ENCODE results near the gene LARGE1. TPM values are rescaled to one million over a fixed set of nuclear protein-coding genes. Genes with fewer than 3 reads are reported as not detected.

Gene LARGE1
- total RNA-seq, 2 experiments from 2014 or later, result 0.18 to 0.58 TPM

DNA sequence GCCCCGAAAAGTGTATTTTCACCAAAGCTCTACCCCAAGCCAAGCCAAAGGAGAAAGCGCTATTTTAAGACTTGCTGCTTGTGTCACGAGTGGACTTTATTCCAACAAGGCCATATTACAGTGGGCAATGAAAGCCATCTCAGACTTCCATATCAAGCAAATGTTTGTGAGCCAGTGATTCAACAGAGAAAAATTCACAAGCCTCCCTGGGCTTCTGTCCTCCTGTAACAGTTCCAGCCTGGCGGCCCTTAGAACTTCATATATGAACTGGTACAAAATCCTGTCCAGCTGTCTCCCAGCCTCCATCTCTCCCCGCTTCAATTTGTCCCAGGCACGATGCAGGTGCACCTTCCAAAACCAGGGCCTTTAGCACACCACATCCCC lies 11.2 kb downstream of the LARGE1 start:
- CTCF ChIA-PET, result no interaction called here
- Mint-ChIP-seq H3K9me3 (ENCODE audit: insufficient read depth) (no peaks in the 10 kb centered on the region), H3K4me1 (ENCODE audit: low read depth) (no peaks in the 10 kb centered on the region), H3K36me3 (ENCODE audit: low read depth) (no peaks in the 10 kb centered on the region), H3K27ac (no peak overlapping the region), H3K4me3 (no peak overlapping the region), H3K27me3 (ENCODE audit: low read depth) (no peaks in the 10 kb centered on the region)
- DNase-seq, result no peak
- POLR2A ChIA-PET, result no interaction called here
- no peak for ATAC-seq

DNA sequence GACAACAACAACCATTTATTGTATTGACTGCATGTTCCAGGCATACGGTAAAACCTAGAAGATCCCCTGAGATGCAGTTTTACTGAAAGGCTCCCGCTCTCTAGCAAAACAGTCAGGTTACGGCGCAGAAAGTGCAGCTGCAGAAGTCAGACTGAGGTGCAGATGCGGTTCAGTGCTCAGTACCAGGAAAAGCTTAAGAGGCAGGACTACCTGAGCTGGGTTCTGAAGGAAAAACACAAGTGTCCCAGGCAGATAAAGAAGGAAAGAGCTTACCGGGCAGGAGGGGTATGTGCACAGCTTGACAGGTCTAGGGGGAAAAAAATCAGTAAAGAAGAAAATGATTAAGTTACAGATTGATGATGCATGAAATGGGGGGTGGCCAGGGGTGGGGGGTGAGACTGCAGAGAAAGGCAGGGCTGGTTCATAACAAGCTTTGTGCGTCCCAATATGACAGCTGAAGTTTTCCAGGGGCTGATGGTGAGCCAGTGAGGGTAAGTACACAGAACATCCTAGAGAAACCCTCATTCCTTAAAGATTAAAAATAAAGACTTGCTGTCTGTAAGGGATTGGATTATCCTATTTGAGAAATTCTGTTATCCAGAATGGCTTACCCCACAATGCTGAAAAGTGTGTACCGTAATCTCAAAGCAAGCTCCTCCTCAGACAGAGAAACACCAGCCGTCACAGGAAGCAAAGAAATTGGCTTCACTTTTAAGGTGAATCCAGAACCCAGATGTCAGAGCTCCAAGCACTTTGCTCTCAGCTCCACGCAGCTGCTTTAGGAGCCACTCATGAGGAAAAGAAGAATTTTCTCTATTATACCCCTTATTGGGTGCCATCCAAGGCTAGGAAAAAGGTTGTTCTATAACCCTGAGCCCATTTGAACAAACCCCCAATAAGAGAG lies 11.9 kb downstream of the LARGE1 start:
- Mint-ChIP-seq H3K27me3 (ENCODE audit: low read depth) (no peaks in the 10 kb centered on the region), H3K36me3 (ENCODE audit: low read depth) (no peaks in the 10 kb centered on the region), H3K9me3 (ENCODE audit: insufficient read depth) (no peaks in the 10 kb centered on the region), H3K4me1 (ENCODE audit: low read depth) (no peaks in the 10 kb centered on the region), H3K4me3 (no peak overlapping the region), H3K27ac (no peak overlapping the region)
- ChIA-PET CTCF (no interaction called here), POLR2A (no interaction called here)
- ATAC-seq (no peak), DNase-seq (no peak)

DNA sequence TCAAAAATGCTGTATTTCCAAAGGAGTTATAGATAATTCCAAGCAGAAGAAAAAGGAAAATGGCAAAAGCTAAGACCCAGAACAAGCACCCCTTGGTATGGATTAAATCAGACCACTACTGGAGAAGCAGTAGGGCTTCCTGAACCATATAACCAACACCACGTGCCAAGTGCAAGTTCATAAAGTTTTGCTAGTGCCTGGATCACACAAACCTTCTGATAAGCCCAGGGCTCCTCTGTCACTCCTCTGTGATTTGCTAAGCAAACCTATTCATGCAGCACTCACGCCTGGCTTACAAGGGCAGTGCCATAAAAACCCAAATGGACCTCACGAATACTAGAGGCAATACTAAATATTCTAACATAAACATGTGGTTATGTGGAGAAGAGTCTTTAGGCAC lies 13.3 kb downstream of the LARGE1 start:
- no peaks in the 10 kb centered on the region for H3K9me3 Mint-ChIP-seq (ENCODE audit: insufficient read depth)
- ChIA-PET POLR2A (no interaction called here), CTCF (interaction anchor here (0.6 kb wide), 1 partner anchor 13 kb away, joined by 3 read pairs; the partner anchor contains the start of gene LARGE1)
- H3K4me3 Mint-ChIP-seq, result no peak overlapping the region
- ATAC-seq (no peak), DNase-seq (no peak)
- no peaks in the 10 kb centered on the region for H3K36me3 Mint-ChIP-seq (ENCODE audit: low read depth)
- no peaks in the 10 kb centered on the region for H3K4me1 Mint-ChIP-seq (ENCODE audit: low read depth)
- no peak overlapping the region for H3K27ac Mint-ChIP-seq
- H3K27me3 Mint-ChIP-seq (ENCODE audit: low read depth), result no peaks in the 10 kb centered on the region

DNA sequence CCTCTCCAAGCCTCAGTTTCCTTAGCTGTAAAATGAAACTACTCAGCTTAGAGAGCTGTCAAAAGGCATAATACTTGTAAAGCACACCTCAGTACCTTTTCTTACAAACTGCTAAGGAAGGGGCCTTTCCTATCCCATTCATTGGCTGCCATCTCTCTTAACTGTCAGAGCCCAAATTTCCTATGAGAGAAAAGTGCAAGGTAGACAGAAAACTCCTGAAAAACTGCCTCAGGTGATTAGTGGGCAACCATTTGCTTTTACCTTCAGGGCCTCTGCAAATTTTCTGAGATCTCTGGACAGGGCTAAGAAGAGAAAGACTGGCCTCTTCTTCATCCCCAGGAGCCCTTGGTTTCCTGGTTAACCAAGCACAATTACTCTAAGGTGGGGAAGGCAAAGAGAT lies 13.8 kb downstream of the LARGE1 start:
- Mint-ChIP-seq H3K4me3 (no peak overlapping the region), H3K36me3 (ENCODE audit: low read depth) (no peaks in the 10 kb centered on the region), H3K27me3 (ENCODE audit: low read depth) (no peaks in the 10 kb centered on the region), H3K27ac (no peak overlapping the region), H3K9me3 (ENCODE audit: insufficient read depth) (no peaks in the 10 kb centered on the region), H3K4me1 (ENCODE audit: low read depth) (no peaks in the 10 kb centered on the region)
- DNase-seq (no peak), ATAC-seq (no peak)
- ChIA-PET CTCF (no interaction called here), POLR2A (no interaction called here)

DNA sequence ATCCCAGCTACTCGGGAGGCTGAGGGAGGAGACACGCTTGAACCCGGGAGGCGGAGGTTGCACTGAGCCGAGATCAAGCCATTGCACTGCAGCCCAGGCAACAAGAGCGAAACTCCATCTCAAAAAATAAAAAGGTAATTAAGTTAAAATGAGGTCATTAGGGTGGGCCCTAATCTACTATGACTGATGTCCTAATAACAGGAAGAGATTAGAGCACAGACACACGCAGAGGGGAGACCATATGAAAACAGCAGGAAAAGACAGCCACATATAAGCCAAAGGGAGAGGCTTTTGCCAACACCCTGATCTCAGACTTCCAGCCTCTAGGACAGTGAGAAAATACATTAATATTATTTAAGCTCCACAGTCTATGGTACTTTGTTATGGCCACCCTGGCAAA lies 17.3 kb downstream of the LARGE1 start:
- no peaks in the 10 kb centered on the region for H3K9me3 Mint-ChIP-seq (ENCODE audit: insufficient read depth)

DNA sequence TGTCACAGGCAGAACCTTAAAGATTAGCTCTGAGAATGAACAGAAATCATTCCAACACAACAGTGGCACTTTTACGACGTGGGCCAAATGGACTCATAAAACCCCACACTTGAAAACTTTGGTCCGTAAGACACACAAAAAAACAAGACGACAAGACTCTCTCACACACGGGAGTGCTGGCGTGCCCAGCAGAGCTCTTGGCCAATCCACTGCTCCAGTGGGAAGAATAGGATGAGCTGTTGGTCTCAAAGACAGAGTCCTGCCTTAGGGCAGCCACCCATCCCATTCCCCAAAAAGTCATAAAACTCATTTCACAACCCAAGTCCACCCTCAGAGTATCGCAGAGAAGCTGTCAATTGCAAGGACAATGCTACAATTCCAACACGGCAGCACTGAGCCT lies 18.2 kb downstream of the LARGE1 start:
- Mint-ChIP-seq H3K4me3 (no peak overlapping the region), H3K27ac (no peak overlapping the region), H3K27me3 (ENCODE audit: low read depth) (no peaks in the 10 kb centered on the region), H3K9me3 (ENCODE audit: insufficient read depth) (no peaks in the 10 kb centered on the region), H3K4me1 (ENCODE audit: low read depth) (no peaks in the 10 kb centered on the region), H3K36me3 (ENCODE audit: low read depth) (no peaks in the 10 kb centered on the region)
- DNase-seq (no peak), ATAC-seq (no peak)
- ChIA-PET CTCF (no interaction called here), POLR2A (no interaction called here)

More for the DNA sequence above, 17.3 kb downstream of the LARGE1 start:
- POLR2A ChIA-PET, result no interaction called here
- ATAC-seq, result no peak
- Mint-ChIP-seq H3K4me3 (no peak overlapping the region), H3K27ac (no peak overlapping the region), H3K4me1 (ENCODE audit: low read depth) (no peaks in the 10 kb centered on the region), H3K36me3 (ENCODE audit: low read depth) (no peaks in the 10 kb centered on the region), H3K27me3 (ENCODE audit: low read depth) (no peaks in the 10 kb centered on the region)
- CTCF ChIA-PET, result no interaction called here
- no peak for DNase-seq

DNA sequence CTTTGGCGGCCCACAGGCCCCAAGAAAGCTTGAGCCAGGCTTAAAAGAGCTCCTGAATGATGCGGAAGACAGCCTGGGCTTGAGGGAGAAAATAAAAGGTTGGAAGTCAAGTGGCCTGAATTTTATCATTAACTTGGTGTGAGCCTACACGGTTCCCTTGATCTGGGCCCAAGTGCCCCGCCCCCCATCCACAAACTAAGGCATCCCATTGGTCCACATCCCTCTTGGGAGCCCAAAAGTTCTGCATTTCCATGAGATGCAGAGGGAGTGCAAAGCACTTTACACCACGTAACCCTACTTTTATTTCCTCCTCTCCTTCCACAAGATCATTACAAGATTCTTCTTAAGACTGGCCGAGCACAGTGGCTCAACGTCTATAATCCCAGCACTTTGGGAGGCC lies 22.2 kb downstream of the LARGE1 start:
- no peak for ATAC-seq
- H3K4me3 Mint-ChIP-seq, result no peak overlapping the region
- no peaks in the 10 kb centered on the region for H3K27me3 Mint-ChIP-seq (ENCODE audit: low read depth)
- no peak overlapping the region for H3K27ac Mint-ChIP-seq
- no peaks in the 10 kb centered on the region for H3K4me1 Mint-ChIP-seq (ENCODE audit: low read depth)
- POLR2A ChIA-PET, result interaction anchor here (0.9 kb wide), 1 partner anchor 27 kb away, joined by 3 read pairs; no protein-coding TSS in a partner anchor
- CTCF ChIA-PET, result no interaction called here
- H3K36me3 Mint-ChIP-seq (ENCODE audit: low read depth), result no peaks in the 10 kb centered on the region
- DNase-seq, result no peak
- H3K9me3 Mint-ChIP-seq (ENCODE audit: insufficient read depth), result no peaks in the 10 kb centered on the region

DNA sequence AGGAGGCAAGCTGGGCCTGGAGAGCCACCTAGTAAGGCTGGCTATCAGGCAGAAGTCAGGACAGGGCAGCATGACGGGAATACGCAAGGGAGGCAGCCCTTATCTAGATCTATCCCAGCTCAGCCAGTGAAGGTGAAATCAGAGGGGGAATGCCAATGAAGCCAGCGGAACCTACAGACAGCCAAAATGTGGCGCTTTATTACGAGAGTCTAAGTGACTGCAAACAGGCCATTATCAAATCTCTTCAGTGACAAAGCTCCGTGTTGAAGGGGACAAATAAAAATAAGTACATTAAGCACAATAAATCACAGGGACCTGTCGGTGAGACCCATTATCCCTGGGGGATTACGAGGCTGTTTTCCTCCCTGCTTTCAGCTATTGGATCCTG lies 22.8 kb downstream of the LARGE1 start:
- H3K4me3 Mint-ChIP-seq, result no peak overlapping the region
- no peak overlapping the region for H3K27ac Mint-ChIP-seq
- POLR2A ChIA-PET, result interaction anchor here (0.9 kb wide), 1 partner anchor 28 kb away, joined by 3 read pairs; no protein-coding TSS in a partner anchor
- DNase-seq (no peak), ATAC-seq (no peak)
- H3K9me3 Mint-ChIP-seq (ENCODE audit: insufficient read depth), result no peaks in the 10 kb centered on the region
- CTCF ChIA-PET, result no interaction called here
- H3K36me3 Mint-ChIP-seq (ENCODE audit: low read depth), result no peaks in the 10 kb centered on the region
- no peaks in the 10 kb centered on the region for H3K4me1 Mint-ChIP-seq (ENCODE audit: low read depth)
- H3K27me3 Mint-ChIP-seq (ENCODE audit: low read depth), result no peaks in the 10 kb centered on the region

DNA sequence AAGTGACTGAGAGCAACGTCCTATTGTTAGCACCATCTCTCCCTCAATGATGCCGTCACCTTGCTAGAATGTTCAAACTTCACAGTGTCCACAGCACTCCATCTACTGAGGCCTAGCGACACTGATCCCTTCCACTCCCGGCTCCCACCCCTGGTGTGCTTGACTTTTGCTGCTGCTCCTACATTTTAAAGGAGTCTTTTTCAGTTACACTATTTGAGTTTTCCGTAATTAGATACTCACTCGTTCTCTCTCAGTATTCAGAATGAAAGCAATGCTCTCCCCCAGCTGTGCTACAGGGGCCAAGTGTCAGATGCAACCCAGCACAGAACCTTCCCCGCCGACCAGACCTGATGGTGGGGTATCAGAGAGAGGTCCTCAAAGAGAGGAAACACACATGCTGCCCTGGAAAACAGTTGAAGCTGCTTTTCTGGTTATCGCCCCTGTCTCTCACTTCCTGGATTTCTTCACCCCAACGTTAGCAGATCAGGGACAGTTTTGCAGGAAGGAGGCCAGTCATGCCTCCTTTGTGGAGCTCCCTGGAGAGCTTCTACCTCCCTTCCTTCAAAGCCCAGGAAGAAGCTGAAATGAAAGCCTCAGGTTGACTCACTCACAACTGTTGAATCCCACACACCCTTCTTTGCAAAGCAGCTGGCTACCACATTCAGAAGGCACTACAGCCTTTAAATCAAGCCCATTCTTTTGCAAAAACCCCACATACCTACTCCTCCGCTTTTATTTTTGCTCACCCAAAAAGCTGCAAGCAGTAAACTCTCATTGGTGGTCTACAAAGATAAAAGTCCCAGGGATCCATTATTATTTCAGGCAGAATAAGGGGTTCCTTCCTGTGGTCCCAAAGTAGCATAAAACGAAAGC lies 23.5 kb downstream of the LARGE1 start:
- ATAC-seq, result no peak
- H3K27me3 Mint-ChIP-seq (ENCODE audit: low read depth), result no peaks in the 10 kb centered on the region
- H3K27ac Mint-ChIP-seq, result no peak overlapping the region
- no peaks in the 10 kb centered on the region for H3K9me3 Mint-ChIP-seq (ENCODE audit: insufficient read depth)
- no peak for DNase-seq
- H3K4me1 Mint-ChIP-seq (ENCODE audit: low read depth), result no peaks in the 10 kb centered on the region
- no peaks in the 10 kb centered on the region for H3K36me3 Mint-ChIP-seq (ENCODE audit: low read depth)
- ChIA-PET POLR2A (interaction anchor here (0.9 kb wide), 1 partner anchor 29 kb away, joined by 3 read pairs; no protein-coding TSS in a partner anchor), CTCF (no interaction called here)
- H3K4me3 Mint-ChIP-seq, result no peak overlapping the region

DNA sequence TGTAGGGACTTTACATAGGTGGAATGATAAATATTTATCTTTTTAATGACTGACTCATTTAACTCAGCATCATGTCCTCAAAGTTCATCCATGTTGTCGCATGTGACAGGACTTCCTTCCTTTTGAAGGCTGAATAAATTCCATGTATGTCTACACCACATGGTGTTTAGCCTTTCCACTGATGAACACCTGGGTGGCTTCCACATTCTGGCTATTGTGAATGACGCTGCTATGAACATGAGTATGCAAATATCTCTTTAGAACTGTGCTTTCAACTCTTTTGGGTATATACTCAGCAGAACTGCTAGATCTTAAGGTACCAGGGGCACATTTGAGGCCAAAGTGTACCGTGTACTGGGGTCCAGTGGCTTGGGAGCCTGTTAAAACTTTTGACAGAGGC lies 24.1 kb downstream of the LARGE1 start:
- ChIA-PET POLR2A (no interaction called here), CTCF (no interaction called here)
- DNase-seq (no peak), ATAC-seq (no peak)
- Mint-ChIP-seq H3K36me3 (ENCODE audit: low read depth) (no peaks in the 10 kb centered on the region), H3K27ac (no peak overlapping the region), H3K27me3 (ENCODE audit: low read depth) (no peaks in the 10 kb centered on the region), H3K9me3 (ENCODE audit: insufficient read depth) (no peaks in the 10 kb centered on the region), H3K4me3 (no peak overlapping the region), H3K4me1 (ENCODE audit: low read depth) (no peaks in the 10 kb centered on the region)

DNA sequence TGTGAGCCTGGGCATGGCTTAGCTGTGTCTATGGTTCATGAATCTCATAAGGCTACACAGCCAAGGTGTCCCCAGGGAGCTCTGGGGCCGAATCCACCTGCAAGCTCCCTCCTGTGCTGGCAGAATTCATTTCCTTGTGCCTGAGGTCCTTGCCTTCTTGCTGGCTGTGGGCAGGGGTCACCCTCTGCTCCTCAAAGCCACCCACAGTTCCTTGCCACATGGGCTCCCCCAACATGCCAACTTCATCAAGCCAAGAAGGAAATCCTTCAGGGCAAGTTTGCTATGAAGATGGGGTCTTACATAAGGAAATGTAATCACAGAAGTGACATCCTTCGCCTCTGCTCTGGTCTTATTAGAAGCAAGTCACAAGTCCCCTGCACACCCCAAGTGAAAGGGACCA lies 24.8 kb downstream of the LARGE1 start:
- H3K4me1 Mint-ChIP-seq (ENCODE audit: low read depth), result no peaks in the 10 kb centered on the region
- DNase-seq (no peak), ATAC-seq (no peak)
- H3K4me3 Mint-ChIP-seq, result no peak overlapping the region
- no peaks in the 10 kb centered on the region for H3K9me3 Mint-ChIP-seq (ENCODE audit: insufficient read depth)
- POLR2A ChIA-PET, result no interaction called here
- no peaks in the 10 kb centered on the region for H3K36me3 Mint-ChIP-seq (ENCODE audit: low read depth)
- H3K27ac Mint-ChIP-seq, result no peak overlapping the region
- CTCF ChIA-PET, result no interaction called here
- no peaks in the 10 kb centered on the region for H3K27me3 Mint-ChIP-seq (ENCODE audit: low read depth)

DNA sequence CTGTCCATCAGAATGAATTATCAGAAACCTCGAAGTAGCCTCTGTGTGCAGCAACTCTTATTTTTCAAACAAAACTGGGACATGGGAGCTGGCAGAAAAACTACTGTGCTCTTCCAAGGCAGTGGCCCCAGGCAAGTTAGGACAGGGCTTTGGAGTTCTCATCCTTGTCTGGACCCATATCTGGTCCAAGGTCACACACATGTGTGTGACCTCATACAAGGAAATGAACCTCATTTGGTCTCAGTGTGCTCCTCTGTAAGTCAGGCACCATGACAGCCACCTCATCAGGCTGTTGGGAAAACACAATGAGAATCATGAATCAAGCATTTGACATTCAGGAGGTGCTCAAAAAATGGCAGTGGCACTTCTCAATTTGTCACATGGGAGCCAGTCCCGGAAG lies 25.8 kb downstream of the LARGE1 start:
- ChIA-PET POLR2A (no interaction called here), CTCF (no interaction called here)
- Mint-ChIP-seq H3K27ac (no peak overlapping the region), H3K36me3 (ENCODE audit: low read depth) (no peaks in the 10 kb centered on the region), H3K4me3 (no peak overlapping the region), H3K27me3 (ENCODE audit: low read depth) (no peaks in the 10 kb centered on the region), H3K4me1 (ENCODE audit: low read depth) (no peaks in the 10 kb centered on the region), H3K9me3 (ENCODE audit: insufficient read depth) (no peaks in the 10 kb centered on the region)
- no peak for ATAC-seq
- DNase-seq, result no peak
